ENCODE measurements around the gene MICB. TPM values are rescaled to one million over a fixed set of nuclear protein-coding genes. Genes with fewer than 3 reads are reported as not detected.
"Not testable (repeated sequence)": the region's sequence is repeated elsewhere in the genome, so short reads cannot be mapped to it uniquely, and the experiment has no call there.

The MICB gene
- total RNA-seq, 1 experiment from 2014 or later = 21.7 TPM

DNA sequence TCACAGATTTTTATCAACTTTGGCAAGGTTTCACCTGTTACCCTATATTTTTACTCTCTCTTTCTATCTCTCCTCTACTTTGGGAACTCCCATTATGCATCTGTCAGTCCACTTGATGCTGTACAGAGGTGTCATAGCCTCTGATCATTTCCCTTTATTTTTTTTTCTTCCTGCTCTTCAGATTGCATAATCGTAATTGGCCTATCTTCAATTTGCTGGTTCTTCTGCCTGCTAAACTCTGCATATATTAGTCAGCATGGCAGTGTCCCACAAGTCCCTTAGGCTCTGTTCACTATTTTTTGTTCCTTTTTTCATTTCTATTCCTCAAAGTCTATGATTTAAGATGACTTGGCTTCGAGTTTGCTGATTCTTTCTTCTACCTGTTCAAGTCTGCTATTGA lies 44.7 kb upstream of the MICB start:
- ATAC-seq = no peak
- Histone ChIP-seq H3K4me2 (ENCODE audit: low read length) (no peak overlapping the region), H2AFZ (ENCODE audit: low read depth, low read length, poor library complexity, severe bottlenecking) (no peak overlapping the region), H3K27ac (ENCODE audit: low read depth, low read length) (no peak overlapping the region), H4K20me1 (ENCODE audit: insufficient read depth) (no peaks in the 10 kb centered on the region), H3K79me2 (ENCODE audit: insufficient read depth, low read length) (no peaks in the 10 kb centered on the region), H3K9ac (ENCODE audit: low read length) (no peak overlapping the region), H3K4me3 (replicated peaks in 1 of 2; ENCODE audit: low read depth in 1 of 2, low read length in 2 of 2) (no peak overlapping the region), H3K9me3 (ENCODE audit: control insufficient read depth in 1 of 2, insufficient read depth in 1 of 2, low read depth in 1 of 2, low read length in 2 of 2) (no peaks in the 10 kb centered on the region), H3K4me1 (ENCODE audit: control insufficient read depth in 1 of 2, insufficient read depth in 2 of 2, low read length in 2 of 2) (no peaks in the 10 kb centered on the region), H3K27me3 (ENCODE audit: insufficient read depth, low read length) (no peaks in the 10 kb centered on the region), H3K9me2 (ENCODE audit: insufficient read depth) (no peaks in the 10 kb centered on the region), H3K36me3 (ENCODE audit: control insufficient read depth in 1 of 2, insufficient read depth in 2 of 2, low read length in 2 of 2) (no peaks in the 10 kb centered on the region)
- CTCF ChIA-PET = no interaction called here
- RAD21 ChIA-PET (ENCODE audit: low non-redundant PET in 1 of 2, low total read pairs in 2 of 2, uncharacterized antibody in 2 of 2, unreplicated experiment in 2 of 2) = no interaction called here
- DNase-seq (ENCODE audit: low read depth, low spot score) = no peak
- TF ChIP-seq EZH2 (IDR thresholded peaks at IDR 0.05) (no peak), YY1 (IDR thresholded peaks at IDR 0.05; ENCODE audit: extremely low read depth, insufficient replicate concordance, low read depth, low read length) (no peak), CEBPB (IDR thresholded peaks at IDR 0.05; ENCODE audit: low read depth) (no peak), REST (IDR thresholded peaks at IDR 0.05; ENCODE audit: low read depth) (no peak), ELF1 (IDR thresholded peaks at IDR 0.05; ENCODE audit: borderline replicate concordance, low read depth) (no peak), SP1 (IDR thresholded peaks at IDR 0.05; ENCODE audit: low read depth) (no peak), TCF7L2 (IDR thresholded peaks at IDR 0.05; ENCODE audit: borderline replicate concordance, extremely low read depth, insufficient read depth, insufficient read length) (no peak), POLR2A (IDR thresholded peaks at IDR 0.05; ENCODE audit: borderline replicate concordance, extremely low read depth, insufficient read depth, insufficient read length) (no peak), CBX3 (IDR thresholded peaks at IDR 0.05; ENCODE audit: low read depth) (no peak), EZH2phosphoT487 (IDR thresholded peaks at IDR 0.05; ENCODE audit: borderline replicate concordance) (no peak), ZNF274 (IDR thresholded peaks at IDR 0.05; ENCODE audit: low read depth, low read length) (no peak), CTCF (IDR thresholded peaks at IDR 0.05 in 2 of 3, conservative IDR thresholded peaks at IDR 0.05 in 1 of 3; ENCODE audit: borderline replicate concordance in 1 of 3, insufficient read depth in 1 of 3, low read depth in 2 of 3, low read length in 2 of 3) (no peak)
- TF ChIP-seq, protein P1, sequence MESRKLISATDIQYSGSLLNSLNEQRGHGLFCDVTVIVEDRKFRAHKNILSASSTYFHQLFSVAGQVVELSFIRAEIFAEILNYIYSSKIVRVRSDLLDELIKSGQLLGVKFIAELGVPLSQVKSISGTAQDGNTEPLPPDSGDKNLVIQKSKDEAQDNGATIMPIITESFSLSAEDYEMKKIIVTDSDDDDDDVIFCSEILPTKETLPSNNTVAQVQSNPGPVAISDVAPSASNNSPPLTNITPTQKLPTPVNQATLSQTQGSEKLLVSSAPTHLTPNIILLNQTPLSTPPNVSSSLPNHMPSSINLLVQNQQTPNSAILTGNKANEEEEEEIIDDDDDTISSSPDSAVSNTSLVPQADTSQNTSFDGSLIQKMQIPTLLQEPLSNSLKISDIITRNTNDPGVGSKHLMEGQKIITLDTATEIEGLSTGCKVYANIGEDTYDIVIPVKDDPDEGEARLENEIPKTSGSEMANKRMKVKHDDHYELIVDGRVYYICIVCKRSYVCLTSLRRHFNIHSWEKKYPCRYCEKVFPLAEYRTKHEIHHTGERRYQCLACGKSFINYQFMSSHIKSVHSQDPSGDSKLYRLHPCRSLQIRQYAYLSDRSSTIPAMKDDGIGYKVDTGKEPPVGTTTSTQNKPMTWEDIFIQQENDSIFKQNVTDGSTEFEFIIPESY (IDR thresholded peaks at IDR 0.05; ENCODE audit: extremely low read depth, insufficient replicate concordance, low read length) = no peak
- intact Hi-C loops (cut with micrococcal nuclease) = no loop called here
- POLR2A ChIA-PET = no interaction called here
- BruUV-seq (replicated peaks) = no TSS peak

DNA sequence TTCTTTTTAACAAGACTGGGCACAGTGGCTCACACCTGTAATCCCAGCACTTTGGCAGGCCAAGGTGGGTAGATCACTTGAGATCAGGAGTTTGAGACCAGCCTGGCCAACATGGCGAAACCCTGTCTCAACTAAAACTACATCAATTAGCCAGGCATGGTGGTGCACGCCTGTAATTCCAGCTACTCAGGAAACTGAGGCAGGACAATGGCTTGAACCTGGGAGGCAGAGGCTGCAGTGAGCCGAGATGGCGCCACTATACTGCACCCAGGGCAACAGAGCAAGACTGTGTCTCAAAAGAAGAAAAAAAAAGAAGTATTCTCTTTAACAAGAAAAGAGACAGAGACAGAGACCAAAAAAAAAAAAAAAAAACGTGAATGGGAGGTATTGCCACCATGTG lies 38.1 kb upstream of the MICB start:
- BruUV-seq (replicated peaks); POLR2A ChIA-PET: not testable (repeated sequence)

More for the DNA sequence above, 38.1 kb upstream of the MICB start:
- H3K4me3 ChIP-seq (replicated peaks in 1 of 2; ENCODE audit: low read depth in 1 of 2, low read length in 2 of 2); H3K27ac ChIP-seq (ENCODE audit: low read depth, low read length); H3K9me3 ChIP-seq (ENCODE audit: control insufficient read depth in 1 of 2, insufficient read depth in 1 of 2, low read depth in 1 of 2, low read length in 2 of 2); H3K9ac ChIP-seq (ENCODE audit: low read length); intact Hi-C loops (cut with micrococcal nuclease); H3K9me2 ChIP-seq (ENCODE audit: insufficient read depth); H4K20me1 ChIP-seq (ENCODE audit: insufficient read depth); ATAC-seq; H3K36me3 ChIP-seq (ENCODE audit: control insufficient read depth in 1 of 2, insufficient read depth in 2 of 2, low read length in 2 of 2); DNase-seq (ENCODE audit: low read depth, low spot score); H3K27me3 ChIP-seq (ENCODE audit: insufficient read depth, low read length); H2AFZ ChIP-seq (ENCODE audit: low read depth, low read length, poor library complexity, severe bottlenecking); CTCF ChIA-PET; H3K79me2 ChIP-seq (ENCODE audit: insufficient read depth, low read length); H3K4me2 ChIP-seq (ENCODE audit: low read length); RAD21 ChIA-PET (ENCODE audit: low non-redundant PET in 1 of 2, low total read pairs in 2 of 2, uncharacterized antibody in 2 of 2, unreplicated experiment in 2 of 2): not testable (repeated sequence)
- peaks cover 8 to 20% of the 10 kb centered on the region in 2 experiments for H3K4me1 ChIP-seq (ENCODE audit: control insufficient read depth in 1 of 2, insufficient read depth in 2 of 2, low read length in 2 of 2)

All from HCT116 (cell line).